SK-N-MC (cell line): ENCODE measurements around the gene TRIM13.

ENCODE experiments used
- EZH2 ChIP-seq: fragments of 200-600 bp; sonication (generic); IDR thresholded peaks from one replicate; pipeline ENCODE4 v1.6.1; 2017; ENCODE audit warnings: antibody characterized with exemption
- FOXP2 ChIP-seq: optimal IDR thresholded peaks from 2 replicates; pipeline ENCODE3; 2011; ENCODE audit warnings: mild to moderate bottlenecking, moderate library complexity; ENCODE audit not compliant: insufficient read depth; ENCODE audit errors: extremely low read length, control extremely low read depth
- POLR2AphosphoS5 ChIP-seq: IDR thresholded peaks from 2 replicates; pipeline ENCODE4 v1.6.1; 2012; ENCODE audit warnings: mild to moderate bottlenecking, low read depth, low read length, borderline replicate concordance

DNA sequence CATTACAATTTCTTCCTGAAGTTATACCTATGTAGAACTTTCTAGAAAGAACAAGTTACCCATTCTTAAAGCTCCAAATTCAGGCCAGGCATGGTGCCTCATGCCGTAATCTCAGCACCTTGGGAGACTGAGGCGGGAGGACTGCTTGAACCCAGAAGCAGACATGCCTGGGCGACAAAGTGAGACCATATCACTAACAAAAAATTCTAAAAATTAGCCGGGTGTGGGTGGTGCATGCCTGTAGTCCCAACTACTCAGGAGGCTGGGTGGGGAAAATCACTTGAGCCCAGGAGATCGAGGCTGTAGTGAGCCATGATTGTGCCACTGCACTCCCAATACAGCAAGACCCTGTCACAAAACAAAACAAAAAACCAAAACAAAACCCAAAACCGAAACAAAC is 41.4 kb downstream of the TRIM13 start:
- TF ChIP-seq EZH2 (no peak), POLR2AphosphoS5 (no peak), FOXP2 (no peak)
